Bronchial epithelial cell (primary cell): ENCODE data around the gene CALD1. TPM values are rescaled to one million over a fixed set of nuclear protein-coding genes. Genes with fewer than 3 reads are reported as not detected.

Source experiments
- DNase-seq: peaks from one replicate; pipeline ENCODE4 v3.0.0-alpha.2; 2010; ENCODE audit warnings: low read depth
- FAIRE-seq: peaks from 2 replicates; lab custom pipeline; 2011; peaks lifted over from hg19 to GRCh38; lab: Jason Lieb, UNC
- H3K27me3 ChIP-seq: 2 replicates; pipeline ENCODE4 v1.5.1; 2011; ENCODE audit warnings: low read length; ENCODE audit not compliant: control insufficient read depth, insufficient read depth
- H3K36me3 ChIP-seq: 2 replicates; pipeline ENCODE4 v1.5.1; 2011; ENCODE audit warnings: low read length; ENCODE audit not compliant: control insufficient read depth, insufficient read depth
- H3K4me3 ChIP-seq: 2 replicates; pipeline ENCODE4 v1.5.1; 2011; ENCODE audit warnings: mild to moderate bottlenecking, low read depth, low read length, control low read depth
- total RNA-seq: library from RNA; depleted of rRNA; stranded (reverse); fragments of >200 nt; gene quantifications from 2 replicates; pipeline ENCODE4 v1.2.1, GENCODE V29; 2014
- TF ChIP-seq, protein P1 (sequence below): IDR thresholded peaks from 2 replicates; pipeline ENCODE4 v1.5.1; 2011; ENCODE audit warnings: mild to moderate bottlenecking, moderate library complexity, low read length, control low read depth, inconsistent platforms; ENCODE audit not compliant: insufficient read depth, severe bottlenecking

CALD1 gene
- total RNA-seq, 1 donor from 2014 or later = 71.3 TPM

DNA sequence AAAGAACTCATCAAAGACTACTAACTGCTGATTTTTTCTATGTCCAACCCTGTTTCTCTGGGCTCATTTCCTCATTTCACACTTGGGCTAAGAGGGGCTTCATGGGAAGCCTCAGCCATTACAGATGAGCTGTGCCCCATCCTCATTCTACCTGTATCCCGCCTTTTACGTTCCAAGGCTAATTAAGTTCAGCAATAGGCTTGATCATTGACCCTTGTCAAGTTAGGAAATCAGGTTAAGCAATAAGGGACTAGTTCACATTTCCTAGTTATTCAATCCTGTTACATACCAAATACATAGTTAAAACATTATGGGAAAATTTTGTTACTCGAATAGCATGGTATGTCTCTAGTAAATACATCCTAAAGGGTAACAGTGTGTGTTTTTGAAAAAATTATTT, 177.6 kb downstream of the CALD1 start:
- DNase-seq (no peak), FAIRE-seq (no peak)
- Histone ChIP-seq H3K27me3 (no peaks in the 10 kb centered on the region), H3K36me3 (peaks cover 15% of the 10 kb centered on the region), H3K4me3 (no peak overlapping the region)
- TF ChIP-seq, protein P1, sequence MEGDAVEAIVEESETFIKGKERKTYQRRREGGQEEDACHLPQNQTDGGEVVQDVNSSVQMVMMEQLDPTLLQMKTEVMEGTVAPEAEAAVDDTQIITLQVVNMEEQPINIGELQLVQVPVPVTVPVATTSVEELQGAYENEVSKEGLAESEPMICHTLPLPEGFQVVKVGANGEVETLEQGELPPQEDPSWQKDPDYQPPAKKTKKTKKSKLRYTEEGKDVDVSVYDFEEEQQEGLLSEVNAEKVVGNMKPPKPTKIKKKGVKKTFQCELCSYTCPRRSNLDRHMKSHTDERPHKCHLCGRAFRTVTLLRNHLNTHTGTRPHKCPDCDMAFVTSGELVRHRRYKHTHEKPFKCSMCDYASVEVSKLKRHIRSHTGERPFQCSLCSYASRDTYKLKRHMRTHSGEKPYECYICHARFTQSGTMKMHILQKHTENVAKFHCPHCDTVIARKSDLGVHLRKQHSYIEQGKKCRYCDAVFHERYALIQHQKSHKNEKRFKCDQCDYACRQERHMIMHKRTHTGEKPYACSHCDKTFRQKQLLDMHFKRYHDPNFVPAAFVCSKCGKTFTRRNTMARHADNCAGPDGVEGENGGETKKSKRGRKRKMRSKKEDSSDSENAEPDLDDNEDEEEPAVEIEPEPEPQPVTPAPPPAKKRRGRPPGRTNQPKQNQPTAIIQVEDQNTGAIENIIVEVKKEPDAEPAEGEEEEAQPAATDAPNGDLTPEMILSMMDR = no peak

DNA sequence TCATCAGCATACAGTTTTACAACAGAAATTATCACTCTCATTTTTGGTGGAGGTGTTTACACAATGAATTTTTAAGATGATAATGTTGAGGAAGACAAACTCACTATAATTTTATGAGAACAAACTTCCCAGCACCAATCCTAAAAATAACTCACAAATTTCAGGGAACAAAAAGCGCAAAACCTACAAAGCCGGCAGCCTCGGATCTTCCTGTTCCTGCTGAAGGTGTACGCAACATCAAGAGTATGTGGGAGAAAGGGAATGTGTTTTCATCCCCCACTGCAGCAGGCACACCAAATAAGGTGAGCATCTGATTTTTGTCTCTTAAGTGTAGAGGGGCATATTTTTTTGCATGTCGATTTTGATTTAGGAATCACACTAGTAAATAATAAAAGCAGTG, 180.4 kb downstream of the CALD1 start:
- DNase-seq = no peak
- Histone ChIP-seq H3K36me3 (peaks cover 14% of the 10 kb centered on the region), H3K27me3 (no peaks in the 10 kb centered on the region), H3K4me3 (no peak overlapping the region)
- TF ChIP-seq, protein P1 = no peak
- no peak for FAIRE-seq

DNA sequence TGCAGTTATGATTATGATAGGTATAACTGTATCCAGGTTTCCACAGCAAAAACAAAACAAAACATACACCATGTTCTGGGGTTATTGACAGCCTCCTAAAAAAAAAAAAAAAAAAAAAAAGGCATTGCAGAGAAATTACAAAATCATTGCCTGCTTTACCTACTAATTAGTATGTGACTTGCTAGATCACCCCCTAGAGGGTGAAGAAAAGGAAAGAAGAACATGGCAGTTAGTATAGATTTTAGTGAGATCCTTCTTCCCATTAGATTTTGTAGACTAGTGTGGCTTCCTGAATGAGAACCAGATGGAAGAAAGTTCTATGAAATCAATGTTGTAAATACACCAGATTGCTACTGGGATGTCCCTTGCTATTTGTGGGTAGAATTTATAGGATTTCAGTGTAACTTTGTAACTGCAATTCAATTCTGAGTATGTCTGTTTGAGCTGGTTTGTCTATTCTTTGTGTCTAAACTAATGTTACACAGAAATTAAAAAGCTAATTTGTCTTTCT, 182.9 kb downstream of the CALD1 start:
- no peak for FAIRE-seq
- Histone ChIP-seq H3K27me3 (no peaks in the 10 kb centered on the region), H3K36me3 (peaks cover 17% of the 10 kb centered on the region), H3K4me3 (no peak overlapping the region)
- TF ChIP-seq, protein P1 = no peak
- no peak for DNase-seq

GRCh38 chr7:134963036-134963435, 183.6 kb downstream of the CALD1 start:
- DNase-seq (no peak), FAIRE-seq (no peak)
- Histone ChIP-seq H3K4me3 (no peak overlapping the region), H3K36me3 (peaks cover 17% of the 10 kb centered on the region), H3K27me3 (no peaks in the 10 kb centered on the region)
- TF ChIP-seq, protein P1 = no peak

DNA sequence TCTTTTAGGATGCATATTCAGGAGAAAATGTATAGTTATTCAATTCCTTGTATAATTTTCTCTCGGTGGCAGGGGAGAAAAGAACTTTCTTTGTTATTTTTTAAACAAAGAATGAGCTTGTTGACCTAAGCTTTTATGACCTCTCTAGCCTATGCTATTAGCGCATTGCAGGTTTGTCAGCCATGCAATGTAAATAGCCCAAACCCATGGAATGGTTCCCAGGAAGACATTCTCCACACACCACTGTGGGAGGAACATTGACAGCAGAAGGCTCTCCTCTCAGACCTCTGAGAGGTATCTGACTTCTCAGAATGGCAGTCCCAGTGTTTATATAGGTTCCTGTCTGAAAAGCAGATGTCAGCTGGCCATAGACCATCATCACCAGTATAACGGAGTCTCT, 187.3 kb downstream of the CALD1 start:
- peaks cover 6% of the 10 kb centered on the region for H3K36me3 ChIP-seq

More for the DNA sequence above, 187.3 kb downstream of the CALD1 start:
- TF ChIP-seq, protein P1 = no peak
- FAIRE-seq (no peak), DNase-seq (no peak)
- no peak overlapping the region for H3K4me3 ChIP-seq
- H3K27me3 ChIP-seq = no peaks in the 10 kb centered on the region
